Suprapubic skin (tissue), 4 donors: ENCODE measurements around the gene MORF4L2. TPM values are rescaled to one million over a fixed set of nuclear protein-coding genes. Genes with fewer than 3 reads are reported as not detected.

Experiments used
- DNase-seq, 2 donors: peaks; one replicate each; pipeline ENCODE4 v3.0.0-alpha.2; 2019; ENCODE audit warnings: low spot score in 2 of 2
- H3K27ac ChIP-seq: fragments of 200-600 bp; sonication (generic); one replicate; pipeline ENCODE4 v1.5.1; 2019
- H3K27me3 ChIP-seq: fragments of 200-600 bp; sonication (generic); one replicate; pipeline ENCODE4 v1.5.1; 2019
- H3K36me3 ChIP-seq: fragments of 200-600 bp; sonication (generic); one replicate; pipeline ENCODE4 v1.5.1; 2019
- H3K4me1 ChIP-seq: fragments of 200-600 bp; sonication (generic); one replicate; pipeline ENCODE4 v1.5.1; 2019
- H3K4me3 ChIP-seq: fragments of 200-600 bp; sonication (generic); one replicate; pipeline ENCODE4 v1.5.1; 2019; ENCODE audit warnings: mild to moderate bottlenecking
- H3K9me3 ChIP-seq: fragments of 200-600 bp; sonication (generic); one replicate; pipeline ENCODE4 v1.5.1; 2019
- EP300 ChIP-seq: sonication (generic); formaldehyde crosslinking; IDR thresholded peaks from one replicate; pipeline ENCODE4 v1.6.1; 2017; ENCODE audit warnings: antibody characterized with exemption
- POLR2A ChIP-seq, 2 donors: fragments of 450-650 bp; IDR thresholded peaks; one replicate each; pipeline ENCODE4 v1.6.1; 2017; ENCODE audit warnings: antibody characterized with exemption in 2 of 2, mild to moderate bottlenecking in 2 of 2, moderate library complexity in 2 of 2
- POLR2AphosphoS5 ChIP-seq, 3 donors: sonication (generic); formaldehyde crosslinking; IDR thresholded peaks; one replicate each; pipeline ENCODE4 v1.6.1; 2017; ENCODE audit warnings: antibody characterized with exemption in 3 of 3
- WGBS: methylation state at CpG from one replicate; pipeline ENCODE4 v1.1.5; 2018; 5-methylcytosine and 5-hydroxymethylcytosine counted together
- total RNA-seq, 4 donors: library from RNA; depleted of rRNA; stranded (reverse); fragments of >200 nt; gene quantifications; one replicate each; pipeline ENCODE4 v1.1.0, GENCODE V29; 2016
- TF ChIP-seq, protein P1 (sequence below), 2 donors: fragments of 200-600 bp in 1 of 2; fragments of 450-650 bp in 1 of 2; sonication (generic) in 1 of 2; IDR thresholded peaks; one replicate each; pipeline ENCODE4 v1.5.1; 2016 to 2019; ENCODE audit warnings: antibody characterized with exemption in 2 of 2, mild to moderate bottlenecking in 1 of 2, moderate library complexity in 1 of 2

Gene MORF4L2
- total RNA-seq, 4 donors from 2014 or later = 167 to 288 (median 246) TPM

GRCh38 chrX:103718120-103718519 is 31.6 kb upstream of the MORF4L2 start:
- DNase-seq = no peak
- Histone ChIP-seq H3K9me3 (no peaks in the 10 kb centered on the region), H3K4me3 (no peak overlapping the region), H3K4me1 (no peaks in the 10 kb centered on the region), H3K36me3 (no peaks in the 10 kb centered on the region), H3K27ac (no peak overlapping the region), H3K27me3 (no peaks in the 10 kb centered on the region)
- 94% methylated on average over 4 of the region's 4 CpGs for WGBS
- TF ChIP-seq EP300 (no peak), POLR2A (IDR thresholded peaks at IDR 0.05) (no peak), POLR2AphosphoS5 (IDR thresholded peaks at IDR 0.05) (no peak)
- TF ChIP-seq, protein P1, sequence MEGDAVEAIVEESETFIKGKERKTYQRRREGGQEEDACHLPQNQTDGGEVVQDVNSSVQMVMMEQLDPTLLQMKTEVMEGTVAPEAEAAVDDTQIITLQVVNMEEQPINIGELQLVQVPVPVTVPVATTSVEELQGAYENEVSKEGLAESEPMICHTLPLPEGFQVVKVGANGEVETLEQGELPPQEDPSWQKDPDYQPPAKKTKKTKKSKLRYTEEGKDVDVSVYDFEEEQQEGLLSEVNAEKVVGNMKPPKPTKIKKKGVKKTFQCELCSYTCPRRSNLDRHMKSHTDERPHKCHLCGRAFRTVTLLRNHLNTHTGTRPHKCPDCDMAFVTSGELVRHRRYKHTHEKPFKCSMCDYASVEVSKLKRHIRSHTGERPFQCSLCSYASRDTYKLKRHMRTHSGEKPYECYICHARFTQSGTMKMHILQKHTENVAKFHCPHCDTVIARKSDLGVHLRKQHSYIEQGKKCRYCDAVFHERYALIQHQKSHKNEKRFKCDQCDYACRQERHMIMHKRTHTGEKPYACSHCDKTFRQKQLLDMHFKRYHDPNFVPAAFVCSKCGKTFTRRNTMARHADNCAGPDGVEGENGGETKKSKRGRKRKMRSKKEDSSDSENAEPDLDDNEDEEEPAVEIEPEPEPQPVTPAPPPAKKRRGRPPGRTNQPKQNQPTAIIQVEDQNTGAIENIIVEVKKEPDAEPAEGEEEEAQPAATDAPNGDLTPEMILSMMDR (IDR thresholded peaks at IDR 0.05) = no peak

DNA sequence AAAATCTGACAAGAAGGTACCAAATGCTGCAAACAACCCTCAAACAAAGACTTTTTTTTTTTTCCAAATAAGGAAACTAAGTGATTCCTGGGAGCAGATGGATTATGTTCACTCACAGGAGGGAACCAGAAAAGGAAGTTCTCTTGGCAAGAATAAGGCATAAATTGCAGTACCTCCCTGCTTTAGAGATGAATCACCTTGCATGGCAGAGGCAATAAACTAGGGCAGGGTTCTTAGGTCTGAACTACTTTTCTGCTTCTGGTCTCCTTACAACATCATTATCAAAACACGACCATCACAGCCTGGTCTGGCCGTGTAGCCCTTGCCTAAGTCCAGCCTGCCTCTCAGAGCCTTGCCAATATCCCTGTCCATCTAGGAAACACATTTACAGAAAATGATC is 30.5 kb upstream of the MORF4L2 start:
- no peaks in the 10 kb centered on the region for H3K36me3 ChIP-seq
- H3K27ac ChIP-seq = no peak overlapping the region
- DNase-seq = no peak
- H3K9me3 ChIP-seq = no peaks in the 10 kb centered on the region
- TF ChIP-seq, protein P1 (IDR thresholded peaks at IDR 0.05) = no peak
- no peak for TF ChIP-seq POLR2AphosphoS5 (IDR thresholded peaks at IDR 0.05)
- no peak for TF ChIP-seq POLR2A (IDR thresholded peaks at IDR 0.05)
- TF ChIP-seq EP300 = no peak
- H3K27me3 ChIP-seq = no peaks in the 10 kb centered on the region
- 52% methylated on average over 2 of the region's 2 CpGs for WGBS
- no peaks in the 10 kb centered on the region for H3K4me1 ChIP-seq
- H3K4me3 ChIP-seq = no peak overlapping the region

DNA sequence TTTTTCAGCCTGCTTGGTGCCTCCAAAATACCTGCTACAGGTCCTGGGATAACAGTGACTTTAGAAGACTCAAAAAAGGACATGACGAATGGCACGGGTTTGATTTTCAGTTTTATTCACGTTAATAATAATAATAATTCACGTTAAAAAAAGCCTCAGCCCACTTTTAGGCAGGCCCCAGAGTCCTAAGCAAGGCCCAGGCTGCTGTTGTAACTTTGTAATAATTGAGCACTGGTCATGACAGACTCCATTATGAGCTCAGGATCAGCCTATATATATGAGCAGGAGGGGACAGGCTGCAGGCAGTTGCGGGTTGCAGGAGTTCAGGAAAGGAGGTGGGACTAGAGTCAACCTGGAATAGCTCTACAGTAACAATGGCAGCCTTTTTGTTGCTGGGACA is 24.1 kb upstream of the MORF4L2 start, which contains the start of gene TMEM31:
TSS of gene TMEM31 (plus strand) at position 301 of the 400 bp plus-strand sequence. CDS start 1,350 bp downstream, outside the sequence.
- Histone ChIP-seq H3K36me3 (no peaks in the 10 kb centered on the region), H3K4me1 (no peaks in the 10 kb centered on the region), H3K27me3 (no peaks in the 10 kb centered on the region), H3K4me3 (no peak within 1 kb of the TSS), H3K27ac (no peak within 1 kb of the TSS), H3K9me3 (no peaks in the 10 kb centered on the region)
- no peak for TF ChIP-seq POLR2A (IDR thresholded peaks at IDR 0.05)
- TF ChIP-seq EP300 = no peak
- TF ChIP-seq, protein P1 (IDR thresholded peaks at IDR 0.05) = no peak
- TF ChIP-seq POLR2AphosphoS5 (IDR thresholded peaks at IDR 0.05) = no peak
- DNase-seq = no peak
- WGBS = 83% methylated on average over 5 of the region's 5 CpGs

DNA sequence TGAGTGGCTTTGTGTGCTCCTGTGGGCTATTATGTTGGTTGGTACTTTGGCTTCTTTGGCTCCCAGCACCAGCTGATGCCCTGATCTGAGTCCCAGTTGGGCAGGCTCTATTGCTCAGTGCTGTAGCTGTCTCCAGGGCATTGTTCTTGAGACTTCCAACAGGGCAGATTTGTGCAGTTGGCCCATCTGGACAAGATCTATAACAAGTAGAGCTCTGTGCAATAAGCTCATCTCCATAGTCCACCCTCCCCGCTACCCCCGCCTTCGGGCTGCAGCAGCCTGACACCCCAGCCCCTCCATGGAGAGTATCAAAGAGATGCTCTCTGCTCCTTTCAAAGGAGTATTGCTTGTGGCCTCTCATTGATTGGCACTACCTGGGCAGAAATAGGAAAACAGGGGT is 18.4 kb upstream of the MORF4L2 start:
- no peaks in the 10 kb centered on the region for H3K36me3 ChIP-seq
- H3K27me3 ChIP-seq = no peaks in the 10 kb centered on the region
- TF ChIP-seq EP300 = no peak
- TF ChIP-seq, protein P1 (IDR thresholded peaks at IDR 0.05) = no peak
- TF ChIP-seq POLR2A (IDR thresholded peaks at IDR 0.05) = no peak
- no peak for TF ChIP-seq POLR2AphosphoS5 (IDR thresholded peaks at IDR 0.05)
- H3K4me1 ChIP-seq = no peaks in the 10 kb centered on the region
- no peak for DNase-seq
- no peak overlapping the region for H3K4me3 ChIP-seq
- no peaks in the 10 kb centered on the region for H3K9me3 ChIP-seq
- WGBS = 100% methylated on average over 3 of the region's 3 CpGs
- no peak overlapping the region for H3K27ac ChIP-seq

- WGBS = 71% methylated on average over 5 of the region's 5 CpGs
- no peaks in the 10 kb centered on the region for H3K4me1 ChIP-seq
- no peaks in the 10 kb centered on the region for H3K27me3 ChIP-seq
- H3K27ac ChIP-seq = no peak overlapping the region
- no peak for DNase-seq
- H3K9me3 ChIP-seq = no peaks in the 10 kb centered on the region
- no peaks in the 10 kb centered on the region for H3K36me3 ChIP-seq
- H3K4me3 ChIP-seq = no peak overlapping the region
- TF ChIP-seq EP300 (no peak), POLR2A (IDR thresholded peaks at IDR 0.05) (no peak)
- TF ChIP-seq, protein P1 (IDR thresholded peaks at IDR 0.05) = no peak
Observed at GRCh38 chrX:103699243-103699642, 12.7 kb upstream of the MORF4L2 start.
